ENCODE data around the gene CCDC187.

Gene CCDC187

DNA sequence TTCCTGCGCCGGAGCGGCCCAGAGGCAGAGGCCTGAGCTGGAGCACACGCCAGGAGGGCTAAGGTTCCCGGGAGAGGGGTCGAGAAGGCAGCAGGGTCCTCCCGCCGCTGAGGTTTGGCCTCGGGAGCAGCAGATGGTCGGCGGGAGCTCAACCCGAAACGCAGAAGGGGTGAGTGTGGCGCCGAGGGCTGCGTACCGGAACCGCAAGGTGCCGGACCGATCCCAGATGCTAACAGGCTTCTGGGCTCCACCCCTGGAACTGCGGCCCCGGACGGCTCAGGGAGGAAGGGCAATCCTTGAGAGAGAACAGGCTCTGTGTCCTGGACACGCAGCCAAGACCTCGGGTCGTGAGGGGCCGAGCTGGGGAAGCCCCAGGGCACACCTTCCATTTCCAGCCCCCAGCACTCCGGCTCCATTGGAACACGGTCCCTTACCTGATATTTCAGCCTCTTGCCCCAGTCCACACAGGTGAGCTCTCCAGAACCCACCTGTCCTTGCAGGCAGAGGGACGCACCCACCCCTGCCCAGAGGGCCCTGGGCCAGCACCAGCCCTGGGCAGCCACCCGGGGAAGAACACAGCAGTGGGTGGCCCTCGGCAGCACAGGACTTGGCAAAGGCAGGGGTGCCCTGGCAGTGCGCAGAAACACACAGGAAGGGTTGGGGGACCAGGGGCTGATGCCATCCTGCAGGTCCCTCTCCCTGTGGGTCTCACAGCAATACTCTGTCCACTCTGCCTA is 100.3 kb downstream of the CCDC187 start:
- DNase-seq, result no peak

DNA sequence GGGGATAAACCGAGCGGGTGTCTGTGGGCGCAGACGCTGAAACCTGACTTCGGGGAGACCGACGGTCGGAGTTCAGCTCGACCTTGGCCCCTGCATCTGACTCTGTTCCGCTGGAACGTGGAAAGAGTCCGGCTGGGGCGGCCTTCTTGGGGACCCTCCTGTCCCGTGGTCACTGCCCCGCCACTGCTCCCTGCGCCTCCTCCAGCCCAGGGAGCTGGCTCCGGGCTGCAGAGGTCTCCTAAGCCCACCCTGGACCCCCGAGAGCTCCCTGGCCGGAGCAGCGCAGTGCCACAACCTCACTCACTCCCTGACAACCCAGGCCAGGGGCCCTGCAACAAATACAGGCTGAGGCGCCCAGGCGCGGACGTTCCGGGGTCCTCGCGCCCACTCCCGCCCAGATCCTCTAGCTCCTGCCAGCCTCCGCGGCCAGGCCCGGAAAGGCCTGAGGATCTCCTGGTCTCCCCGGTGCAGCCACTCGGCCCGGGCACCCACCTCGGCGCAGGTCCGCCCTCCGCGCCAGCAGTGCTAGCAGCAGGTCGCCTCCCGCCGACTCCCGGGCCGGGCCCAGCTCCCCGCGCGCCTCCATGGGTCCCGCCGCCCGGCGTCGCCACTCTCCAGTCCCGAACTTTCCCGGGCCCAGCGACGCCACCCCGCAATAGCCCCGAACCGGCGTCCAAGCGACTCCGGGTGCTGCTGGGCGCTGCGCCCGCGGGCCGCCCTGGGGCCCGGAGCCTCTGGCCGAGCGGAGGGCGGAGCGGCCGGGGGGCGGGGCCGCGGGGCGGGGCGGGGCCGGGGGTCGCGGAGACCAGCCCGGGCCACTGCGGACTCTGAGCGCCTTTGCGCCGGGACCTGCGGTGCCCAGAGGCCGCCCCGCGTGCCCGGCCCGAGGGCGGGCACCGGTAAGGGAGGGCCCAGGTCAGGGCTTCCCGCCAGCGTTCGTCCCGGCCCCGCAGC is 101.2 kb downstream of the CCDC187 start:
- DNase-seq, result no peak

GRCh38 chr9:136201609-136202453 is 102.1 kb downstream of the CCDC187 start:
- no peak for DNase-seq

DNA sequence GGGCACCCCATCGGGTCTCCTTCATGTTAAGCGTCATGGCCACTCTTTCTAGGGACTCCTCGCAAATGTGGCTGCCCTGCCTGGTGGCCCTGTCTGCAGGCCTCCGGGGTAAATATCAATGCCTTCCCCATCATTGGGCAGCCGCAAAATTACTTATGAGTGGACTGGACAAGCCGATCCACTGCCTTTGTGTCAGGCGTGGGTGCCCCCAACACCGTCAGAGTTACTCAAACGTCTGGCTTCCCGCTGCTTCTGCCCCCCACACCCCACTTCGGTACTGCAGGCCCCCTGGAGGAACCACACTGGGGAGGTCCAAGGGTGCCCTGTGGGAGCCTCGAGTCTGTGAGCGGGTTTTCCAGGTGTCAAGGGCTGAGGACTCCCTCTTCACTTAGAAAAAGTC is 102.7 kb downstream of the CCDC187 start:
- no peak for DNase-seq

DNA sequence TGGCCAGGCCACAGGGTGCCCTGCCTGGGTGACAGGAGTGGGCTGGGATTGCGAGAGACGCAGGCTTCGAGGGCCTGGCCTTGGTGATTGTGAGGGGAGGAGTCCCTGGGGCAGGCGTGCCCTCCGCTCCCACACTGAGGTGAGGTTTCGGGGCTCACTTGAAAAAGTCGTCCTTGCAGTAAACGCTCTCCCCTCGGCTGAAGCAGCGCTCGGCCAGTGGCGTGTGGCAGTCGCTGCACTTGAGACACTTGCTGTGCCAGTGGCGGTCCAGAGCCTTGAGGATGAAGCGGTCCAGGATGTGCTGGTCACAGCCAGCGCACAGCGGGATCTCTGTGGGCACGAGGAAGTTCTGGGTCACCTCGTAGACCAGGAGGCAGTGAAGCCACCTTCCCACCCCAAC is 103.5 kb downstream of the CCDC187 start:
- no peak for DNase-seq
